ENCODE measurements around the gene PAWR. TPM values are rescaled to one million over a fixed set of nuclear protein-coding genes. Genes with fewer than 3 reads are reported as not detected.

The PAWR gene
- total RNA-seq, 1 donor from 2014 or later, result 204 TPM

DNA sequence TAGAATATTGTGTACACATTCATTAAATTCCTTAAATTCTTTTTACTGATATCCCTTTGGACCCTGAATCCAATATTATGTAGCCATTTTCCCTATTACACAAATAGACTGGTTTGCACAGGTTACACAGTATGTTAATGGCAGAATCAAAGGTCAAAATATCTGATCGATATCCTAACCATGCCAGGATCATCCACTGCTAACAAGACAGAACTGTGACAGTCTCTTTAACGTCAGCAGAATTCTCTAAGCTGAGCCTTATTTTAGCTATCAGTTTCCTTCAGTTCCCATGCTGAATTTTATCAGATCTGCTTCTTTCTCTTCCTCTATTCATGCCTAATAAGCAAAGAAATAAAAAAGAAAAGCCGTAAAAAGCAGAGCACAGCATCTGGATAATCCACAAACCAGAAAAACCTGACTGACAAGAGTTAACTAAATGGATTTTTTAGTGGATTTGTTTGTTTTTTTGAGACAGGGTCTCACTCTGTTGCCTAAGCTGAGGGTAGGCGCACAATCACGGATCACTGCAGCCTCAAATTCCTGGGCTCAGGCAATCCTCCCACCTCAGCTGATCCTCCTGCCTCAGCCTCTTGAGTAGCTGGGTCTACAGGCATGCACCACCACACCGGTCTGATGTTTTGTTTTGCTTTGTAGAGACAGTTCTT is 130.4 kb downstream of the PAWR start:
- Mint-ChIP-seq H3K27me3 (ENCODE audit: low read depth, unreplicated experiment) (no peaks in the 10 kb centered on the region), H3K4me1 (ENCODE audit: low read depth, unreplicated experiment) (peaks cover 14% of the 10 kb centered on the region), H3K27ac (ENCODE audit: unreplicated experiment) (no peak overlapping the region), H3K4me3 (ENCODE audit: unreplicated experiment) (no peak overlapping the region), H3K9me3 (ENCODE audit: unreplicated experiment) (peaks cover 5% of the 10 kb centered on the region), H3K36me3 (ENCODE audit: low read depth, unreplicated experiment) (peaks cover 34% of the 10 kb centered on the region)
- TF ChIP-seq, protein P1, sequence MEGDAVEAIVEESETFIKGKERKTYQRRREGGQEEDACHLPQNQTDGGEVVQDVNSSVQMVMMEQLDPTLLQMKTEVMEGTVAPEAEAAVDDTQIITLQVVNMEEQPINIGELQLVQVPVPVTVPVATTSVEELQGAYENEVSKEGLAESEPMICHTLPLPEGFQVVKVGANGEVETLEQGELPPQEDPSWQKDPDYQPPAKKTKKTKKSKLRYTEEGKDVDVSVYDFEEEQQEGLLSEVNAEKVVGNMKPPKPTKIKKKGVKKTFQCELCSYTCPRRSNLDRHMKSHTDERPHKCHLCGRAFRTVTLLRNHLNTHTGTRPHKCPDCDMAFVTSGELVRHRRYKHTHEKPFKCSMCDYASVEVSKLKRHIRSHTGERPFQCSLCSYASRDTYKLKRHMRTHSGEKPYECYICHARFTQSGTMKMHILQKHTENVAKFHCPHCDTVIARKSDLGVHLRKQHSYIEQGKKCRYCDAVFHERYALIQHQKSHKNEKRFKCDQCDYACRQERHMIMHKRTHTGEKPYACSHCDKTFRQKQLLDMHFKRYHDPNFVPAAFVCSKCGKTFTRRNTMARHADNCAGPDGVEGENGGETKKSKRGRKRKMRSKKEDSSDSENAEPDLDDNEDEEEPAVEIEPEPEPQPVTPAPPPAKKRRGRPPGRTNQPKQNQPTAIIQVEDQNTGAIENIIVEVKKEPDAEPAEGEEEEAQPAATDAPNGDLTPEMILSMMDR (IDR thresholded peaks at IDR 0.05; ENCODE audit: insufficient read depth, low read depth, low read length), result no peak
- TF ChIP-seq EZH2 (IDR thresholded peaks at IDR 0.05; ENCODE audit: insufficient read depth, low read length), result no peak
- H3K9me3 ChIP-seq (ENCODE audit: insufficient read depth, low read depth, low read length), result no peaks in the 10 kb centered on the region
- FAIRE-seq (no peak), DNase-seq (ENCODE audit: low read depth) (no peak)
- H4K20me1 ChIP-seq (ENCODE audit: insufficient read depth, low read length), result no peaks in the 10 kb centered on the region
- H3K4me1 ChIP-seq (ENCODE audit: insufficient read depth, low read length), result no peaks in the 10 kb centered on the region
- peaks cover 4% of the 10 kb centered on the region for H3K79me2 ChIP-seq (ENCODE audit: insufficient read depth, low read length)
- H3K36me3 ChIP-seq (ENCODE audit: insufficient read depth, low read length), result peaks cover 7% of the 10 kb centered on the region
- no peak overlapping the region for H3K4me3 ChIP-seq (ENCODE audit: insufficient read depth, low read depth, low read length)
- H2AFZ ChIP-seq (ENCODE audit: low read depth, low read length), result no peak overlapping the region
- no peak overlapping the region for H3K4me2 ChIP-seq (ENCODE audit: low read length)
- H3K27me3 ChIP-seq (ENCODE audit: insufficient read depth, low read length), result no peaks in the 10 kb centered on the region
- no peak overlapping the region for H3K9ac ChIP-seq (ENCODE audit: low read length)
- no peak overlapping the region for H3K27ac ChIP-seq (ENCODE audit: low read depth, low read length)

DNA sequence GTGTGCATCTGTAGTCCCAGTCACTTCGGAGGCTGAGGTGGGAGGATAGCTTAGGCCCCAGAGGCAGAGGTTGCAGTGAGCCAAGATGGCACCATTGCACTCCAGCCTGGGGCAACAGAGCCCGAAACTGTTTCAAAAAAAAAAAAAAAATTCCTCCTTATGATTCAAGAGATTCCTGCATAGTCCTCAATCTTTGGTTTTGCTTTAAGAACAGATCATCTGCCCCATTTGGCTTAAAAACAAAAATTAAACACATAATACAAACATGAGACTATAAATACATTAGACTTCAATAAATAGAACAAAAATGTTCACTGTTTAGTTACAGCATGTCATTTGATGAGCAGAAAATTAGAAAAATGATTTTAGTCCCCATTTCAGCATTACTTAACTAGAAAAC is 131.2 kb downstream of the PAWR start:
- Histone ChIP-seq H3K4me1 (ENCODE audit: insufficient read depth, low read length) (peaks cover 4% of the 10 kb centered on the region), H3K27me3 (ENCODE audit: insufficient read depth, low read length) (no peaks in the 10 kb centered on the region), H3K36me3 (ENCODE audit: insufficient read depth, low read length) (peaks cover 7% of the 10 kb centered on the region), H3K79me2 (ENCODE audit: insufficient read depth, low read length) (peaks cover 4% of the 10 kb centered on the region), H3K9me3 (ENCODE audit: insufficient read depth, low read depth, low read length) (no peaks in the 10 kb centered on the region), H2AFZ (ENCODE audit: low read depth, low read length) (no peak overlapping the region), H3K4me3 (ENCODE audit: insufficient read depth, low read depth, low read length) (no peak overlapping the region), H3K4me2 (ENCODE audit: low read length) (no peak overlapping the region), H3K9ac (ENCODE audit: low read length) (no peak overlapping the region), H3K27ac (ENCODE audit: low read depth, low read length) (no peak overlapping the region), H4K20me1 (ENCODE audit: insufficient read depth, low read length) (no peaks in the 10 kb centered on the region)
- Mint-ChIP-seq H3K27me3 (ENCODE audit: low read depth, unreplicated experiment) (no peaks in the 10 kb centered on the region), H3K4me1 (ENCODE audit: low read depth, unreplicated experiment) (peaks cover 14% of the 10 kb centered on the region), H3K9me3 (ENCODE audit: unreplicated experiment) (peaks cover 4% of the 10 kb centered on the region), H3K4me3 (ENCODE audit: unreplicated experiment) (no peak overlapping the region), H3K27ac (ENCODE audit: unreplicated experiment) (no peak overlapping the region), H3K36me3 (ENCODE audit: low read depth, unreplicated experiment) (peaks cover 31% of the 10 kb centered on the region)
- FAIRE-seq, result no peak
- no peak for DNase-seq (ENCODE audit: low read depth)
- TF ChIP-seq EZH2 (IDR thresholded peaks at IDR 0.05; ENCODE audit: insufficient read depth, low read length), result no peak
- TF ChIP-seq, protein P1 (IDR thresholded peaks at IDR 0.05; ENCODE audit: insufficient read depth, low read depth, low read length), result no peak

DNA sequence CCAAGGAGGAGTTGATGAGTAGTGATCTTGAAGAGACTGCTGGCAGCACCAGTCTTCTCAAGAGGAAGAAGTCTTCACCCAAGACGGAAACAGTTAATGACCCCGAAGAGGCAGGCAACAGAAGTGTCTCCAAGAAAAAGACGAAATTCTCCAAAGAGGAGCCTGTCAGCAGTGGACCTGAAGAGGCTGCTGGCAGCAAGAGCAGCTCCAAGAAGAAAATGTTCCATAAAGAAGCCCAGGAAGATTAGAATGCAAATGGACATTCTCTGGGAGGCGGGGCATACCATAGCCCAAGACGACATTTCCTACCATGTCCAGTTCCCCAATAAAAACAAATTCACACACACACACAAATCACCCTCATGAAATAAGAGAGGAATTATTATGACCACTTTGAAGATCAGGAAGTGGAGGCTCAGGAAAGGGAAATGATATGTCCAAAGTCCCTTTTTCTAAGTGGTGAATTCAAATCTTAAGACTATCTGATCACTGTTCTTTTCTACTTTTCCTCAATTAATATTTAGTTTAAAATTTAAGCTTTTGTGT is 131.8 kb downstream of the PAWR start:
- H3K27ac Mint-ChIP-seq (ENCODE audit: unreplicated experiment), result no peak overlapping the region
- TF ChIP-seq EZH2 (IDR thresholded peaks at IDR 0.05; ENCODE audit: insufficient read depth, low read length), result no peak
- TF ChIP-seq, protein P1 (IDR thresholded peaks at IDR 0.05; ENCODE audit: insufficient read depth, low read depth, low read length), result no peak

More for the DNA sequence above, 131.8 kb downstream of the PAWR start:
- H3K27me3 Mint-ChIP-seq (ENCODE audit: low read depth, unreplicated experiment), result no peaks in the 10 kb centered on the region
- Histone ChIP-seq H2AFZ (ENCODE audit: low read depth, low read length) (no peak overlapping the region), H3K79me2 (ENCODE audit: insufficient read depth, low read length) (peaks cover 4% of the 10 kb centered on the region), H4K20me1 (ENCODE audit: insufficient read depth, low read length) (no peaks in the 10 kb centered on the region), H3K4me3 (ENCODE audit: insufficient read depth, low read depth, low read length) (no peak overlapping the region), H3K27ac (ENCODE audit: low read depth, low read length) (no peak overlapping the region), H3K9ac (ENCODE audit: low read length) (no peak overlapping the region), H3K27me3 (ENCODE audit: insufficient read depth, low read length) (no peaks in the 10 kb centered on the region), H3K4me1 (ENCODE audit: insufficient read depth, low read length) (peaks cover 4% of the 10 kb centered on the region), H3K36me3 (ENCODE audit: insufficient read depth, low read length) (peaks cover 7% of the 10 kb centered on the region), H3K4me2 (ENCODE audit: low read length) (no peak overlapping the region), H3K9me3 (ENCODE audit: insufficient read depth, low read depth, low read length) (no peaks in the 10 kb centered on the region)
- FAIRE-seq (no peak), DNase-seq (ENCODE audit: low read depth) (no peak)
- peaks cover 30% of the 10 kb centered on the region for H3K36me3 Mint-ChIP-seq (ENCODE audit: low read depth, unreplicated experiment)
- H3K4me1 Mint-ChIP-seq (ENCODE audit: low read depth, unreplicated experiment), result peaks cover 14% of the 10 kb centered on the region
- peaks cover 4% of the 10 kb centered on the region for H3K9me3 Mint-ChIP-seq (ENCODE audit: unreplicated experiment)
- H3K4me3 Mint-ChIP-seq (ENCODE audit: unreplicated experiment), result no peak overlapping the region
